Astrocyte of the spinal cord (primary cell): Measurements from ENCODE around the gene CDCA7L.
"Not testable (repeated sequence)": the region's sequence is repeated elsewhere in the genome, so short reads cannot be mapped to it uniquely, and the experiment has no call there.

Experiments
- DNase-seq: peaks from one replicate; pipeline ENCODE4 v3.0.0; 2011; ENCODE audit warnings: low read depth, low spot score
- H3K4me3 ChIP-seq: 2 replicates; pipeline ENCODE4 v1.5.1; 2011; ENCODE audit warnings: low read depth, mild to moderate bottlenecking, low read length, moderate library complexity
- in situ Hi-C: cut with HindIII; loops from 2 replicates; pipeline ENCODE4 v1.10.0; 2017; ENCODE audit warnings: low sequenced_read_pairs
- TF ChIP-seq, protein P1 (sequence below): IDR thresholded peaks from 2 replicates; pipeline ENCODE4 v1.5.1; 2012; ENCODE audit warnings: low read depth, mild to moderate bottlenecking, low read length, inconsistent platforms

Gene CDCA7L

GRCh38 chr7:21939858-21940372, 5.8 kb downstream of the CDCA7L start:
- H3K4me3 ChIP-seq: no peak overlapping the region
- in situ Hi-C loops: no loop called here
- DNase-seq: no peak
- TF ChIP-seq, protein P1, sequence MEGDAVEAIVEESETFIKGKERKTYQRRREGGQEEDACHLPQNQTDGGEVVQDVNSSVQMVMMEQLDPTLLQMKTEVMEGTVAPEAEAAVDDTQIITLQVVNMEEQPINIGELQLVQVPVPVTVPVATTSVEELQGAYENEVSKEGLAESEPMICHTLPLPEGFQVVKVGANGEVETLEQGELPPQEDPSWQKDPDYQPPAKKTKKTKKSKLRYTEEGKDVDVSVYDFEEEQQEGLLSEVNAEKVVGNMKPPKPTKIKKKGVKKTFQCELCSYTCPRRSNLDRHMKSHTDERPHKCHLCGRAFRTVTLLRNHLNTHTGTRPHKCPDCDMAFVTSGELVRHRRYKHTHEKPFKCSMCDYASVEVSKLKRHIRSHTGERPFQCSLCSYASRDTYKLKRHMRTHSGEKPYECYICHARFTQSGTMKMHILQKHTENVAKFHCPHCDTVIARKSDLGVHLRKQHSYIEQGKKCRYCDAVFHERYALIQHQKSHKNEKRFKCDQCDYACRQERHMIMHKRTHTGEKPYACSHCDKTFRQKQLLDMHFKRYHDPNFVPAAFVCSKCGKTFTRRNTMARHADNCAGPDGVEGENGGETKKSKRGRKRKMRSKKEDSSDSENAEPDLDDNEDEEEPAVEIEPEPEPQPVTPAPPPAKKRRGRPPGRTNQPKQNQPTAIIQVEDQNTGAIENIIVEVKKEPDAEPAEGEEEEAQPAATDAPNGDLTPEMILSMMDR: no peak

DNA sequence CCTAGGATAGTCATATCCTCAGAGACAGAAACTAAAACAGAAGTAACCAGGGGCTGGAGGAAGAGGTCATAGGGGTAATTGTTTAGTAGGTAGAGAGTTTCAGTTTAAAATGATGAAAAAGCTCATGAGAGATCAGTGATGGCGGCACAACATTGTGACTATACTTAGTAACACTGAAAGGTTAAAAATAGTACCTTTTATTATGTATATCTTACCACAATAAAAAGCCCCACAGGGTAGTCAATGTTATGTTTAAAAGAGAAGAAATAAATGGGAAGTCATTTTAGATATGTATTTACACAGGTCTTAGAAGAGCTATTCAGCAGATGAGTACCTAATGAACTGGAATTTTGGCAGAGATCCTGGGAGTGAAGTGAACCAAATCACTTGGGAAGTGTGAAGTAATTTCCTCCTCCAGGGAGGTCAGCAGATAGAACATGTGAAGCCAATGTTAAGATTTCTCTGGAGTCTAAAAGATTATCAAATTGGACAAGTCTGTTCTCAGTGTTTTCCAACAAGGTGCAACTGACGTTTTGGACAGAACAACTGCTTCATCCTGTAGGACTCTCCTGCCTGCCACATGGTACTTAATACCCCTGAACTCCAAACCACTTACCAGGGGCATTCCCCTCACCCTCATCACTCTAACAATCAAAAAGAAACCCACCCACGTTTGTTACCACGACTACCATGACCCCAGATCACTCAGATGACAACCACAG, 6.4 kb downstream of the CDCA7L start:
- no peak overlapping the region for H3K4me3 ChIP-seq
- in situ Hi-C loops: no loop called here
- peak; percentile 9 for DNase-seq

DNA sequence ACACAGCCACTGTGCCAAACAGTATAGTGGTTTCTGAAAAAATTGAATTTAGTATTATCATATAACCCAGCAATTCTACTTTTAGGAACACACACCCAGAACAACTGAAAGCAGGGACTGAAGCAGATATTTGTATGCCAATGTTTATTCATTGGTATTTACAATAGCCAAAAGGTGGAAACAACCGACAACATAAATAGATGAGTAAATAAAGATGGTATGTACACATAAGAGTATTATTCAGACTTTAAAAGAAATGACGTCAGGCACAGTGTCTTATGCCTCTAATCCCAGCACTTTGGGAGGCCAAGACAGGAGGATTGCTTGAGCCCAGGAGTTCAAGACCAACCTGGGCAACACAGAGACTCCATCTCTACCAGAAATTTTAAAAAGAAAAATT, 7.2 kb downstream of the CDCA7L start:
- no peak overlapping the region for H3K4me3 ChIP-seq
- TF ChIP-seq, protein P1: no peak
- in situ Hi-C loops: no loop called here
- DNase-seq: no peak

More for the DNA sequence above, 6.4 kb downstream of the CDCA7L start:
- TF ChIP-seq, protein P1: no peak

- DNase-seq: no peak
- TF ChIP-seq, protein P1: no peak
- H3K4me3 ChIP-seq: no peak overlapping the region
- in situ Hi-C loops: no loop called here
Observed at GRCh38 chr7:21934808-21935207, 10.9 kb downstream of the CDCA7L start.

- in situ Hi-C loops, H3K4me3 ChIP-seq, DNase-seq: not testable (repeated sequence)
Observed at GRCh38 chr7:21933293-21933692, 12.4 kb downstream of the CDCA7L start.

- in situ Hi-C loops: no loop called here
- TF ChIP-seq, protein P1: no peak
Observed at GRCh38 chr7:21927693-21928092, 18.0 kb downstream of the CDCA7L start.

GRCh38 chr7:21926448-21926847, 19.3 kb downstream of the CDCA7L start:
- in situ Hi-C loops: no loop called here
- TF ChIP-seq, protein P1: no peak
- no peak for DNase-seq
- H3K4me3 ChIP-seq: no peak overlapping the region

More at GRCh38 chr7:21927693-21928092, 18.0 kb downstream of the CDCA7L start:
- DNase-seq: no peak
- no peak overlapping the region for H3K4me3 ChIP-seq
